Measurements from ENCODE around the gene NGB. TPM values are rescaled to one million over a fixed set of nuclear protein-coding genes. Genes with fewer than 3 reads are reported as not detected.

Gene NGB
- total and polyA plus RNA-seq, 2 of the 8 experiments (the other 6 are each of a cell fraction or from before 2014, with no cell fraction given) = 0.30 to 0.60 TPM

- Histone ChIP-seq H2BK5ac (ENCODE audit: low read depth, low read length) (no peak overlapping the region), H4K8ac (ENCODE audit: extremely low read depth, insufficient read depth, low read length) (no peak overlapping the region), H2AK5ac (ENCODE audit: low read depth, low read length) (no peak overlapping the region), H3K23me2 (ENCODE audit: low read depth, low read length) (no peaks in the 10 kb centered on the region), H3K27ac (ENCODE audit: low read depth, low read length) (no peak overlapping the region), H3K79me2 (ENCODE audit: control insufficient read depth in 1 of 2, insufficient read depth in 2 of 2, low read length in 2 of 2) (no peaks in the 10 kb centered on the region), H4K20me1 (replicated peaks in 1 of 2; ENCODE audit: control insufficient read depth in 1 of 2, insufficient read depth in 2 of 2, low read length in 2 of 2) (no peaks in the 10 kb centered on the region), H3K4ac (replicated peaks; ENCODE audit: insufficient read length, low read depth, low read length) (no peak overlapping the region), H3K27me3 (replicated peaks in 1 of 4; ENCODE audit: control insufficient read depth in 3 of 4, extremely low read depth in 1 of 4, insufficient read depth in 3 of 4, low read length in 3 of 4) (no peaks in the 10 kb centered on the region), H3K4me1 (replicated peaks in 1 of 4; ENCODE audit: control insufficient read depth in 3 of 4, insufficient read depth in 4 of 4, low read length in 3 of 4) (peaks cover 0 to 4% (median 0%) of the 10 kb centered on the region in 4 experiments; a peak in 1 of 7 replicates), H3K4me3 (ENCODE audit: extremely low read depth in 1 of 4, insufficient read depth in 2 of 4, low read depth in 3 of 4, low read length in 4 of 4) (no peak overlapping the region), H2AFZ (ENCODE audit: low read length) (no peak overlapping the region), H3K18ac (ENCODE audit: extremely low read depth, low read length) (no peak overlapping the region), H3K56ac (replicated peaks; ENCODE audit: insufficient read length, low read depth, low read length) (no peak overlapping the region), H3K14ac (ENCODE audit: insufficient read length) (no peak overlapping the region), H3K9ac (replicated peaks in 1 of 4; ENCODE audit: extremely low read depth in 1 of 4, low read depth in 3 of 4, low read length in 3 of 4) (no peak overlapping the region), H2BK15ac (ENCODE audit: low read length) (no peak overlapping the region), H4K91ac (replicated peaks; ENCODE audit: insufficient read length, low read length) (no peak overlapping the region), H2BK20ac (ENCODE audit: low read length) (no peak overlapping the region), H2BK12ac (ENCODE audit: low read depth, low read length) (no peak overlapping the region), H3K4me2 (ENCODE audit: insufficient read depth in 1 of 2, low read depth in 2 of 2, low read length in 2 of 2) (no peak overlapping the region), H3K36me3 (ENCODE audit: control insufficient read depth in 2 of 4, insufficient read depth in 4 of 4, low read length in 3 of 4) (no peaks in the 10 kb centered on the region), H3K23ac (ENCODE audit: insufficient read length) (no peak overlapping the region), H3K9me3 (ENCODE audit: insufficient read depth in 2 of 2, low read depth in 1 of 2, low read length in 1 of 2) (no peaks in the 10 kb centered on the region), H3K79me1 (ENCODE audit: low read depth, low read length) (no peaks in the 10 kb centered on the region), H4K5ac (ENCODE audit: insufficient read length, low read depth, low read length) (no peak overlapping the region), H2BK120ac (replicated peaks; ENCODE audit: low read depth, low read length) (no peak overlapping the region)
- TF ChIP-seq SAP30 (IDR thresholded peaks at IDR 0.05; ENCODE audit: insufficient read depth, insufficient replicate concordance, low read length) = no peak
- no peak for DNase-seq (ENCODE audit: low read depth in 1 of 2, low spot score in 2 of 2)
- ChIA-PET CTCF (ENCODE audit: partially characterized antibody) (interaction anchor here (0.6 to 1.5 kb wide), 8 partner anchors 14 to 383 kb away, joined by 3 to 5 read pairs (median 3); no protein-coding TSS in a partner anchor), POLR2A (ENCODE audit: partially characterized antibody) (no interaction called here)
- 87% methylated on average over 11 of the region's 11 CpGs; no CpG with 5 or more reads in 1 of the 2 experiments for WGBS, 2 experiments (ENCODE audit: extremely low coverage in 1 of 2, insufficient coverage in 1 of 2, insufficient read length in 1 of 2, insufficient replicate concordance in 2 of 2, low coverage in 1 of 2, low lambda C conversion rate in 2 of 2, missing lambda C conversion rate in 1 of 2)
- no peak for FAIRE-seq
These were observed 11.8 kb downstream of the NGB start for GRCh38 chr14:77259025-77259715.

Data from H1 (cell line).